ENCODE measurements around the gene TBC1D22A.

GRCh38 chr22:47005506-47006408 is 243.3 kb downstream of the TBC1D22A start:
- TF ChIP-seq CTCF (IDR thresholded peaks at IDR 0.05) (no peak), POLR2AphosphoS5 (IDR thresholded peaks at IDR 0.05) (no peak)

Measured in transverse colon (tissue), 4 donors.